Head of caudate nucleus (tissue), 42 donors: ENCODE measurements around the gene PNMA6E.

Experiments used
- DNase-seq, 42 donors: peaks; one replicate each; pipeline versions ENCODE4 v3.0.0 to v3.0.0-alpha.2; 2020 to 2021; ENCODE audit warnings: mixed read lengths in 7 of 42
- intact Hi-C: fragments of 100-400 bp; cut with DNase I; formaldehyde crosslinking; loops from one replicate; pipeline ENCODE4 v1.15.0; 2022

PNMA6E gene

GRCh38 chrX:153372949-153373348, 28.2 kb downstream of the PNMA6E start:
- intact Hi-C loops, result no loop called here
- no peak for DNase-seq

- intact Hi-C loops, result no loop called here
Measured at GRCh38 chrX:153371256-153371655, 29.9 kb downstream of the PNMA6E start.

GRCh38 chrX:153370293-153371055, 30.7 kb downstream of the PNMA6E start:
- no peak for DNase-seq
- intact Hi-C loops, result no loop called here

More at GRCh38 chrX:153371256-153371655, 29.9 kb downstream of the PNMA6E start:
- no peak for DNase-seq

GRCh38 chrX:153366878-153367538, 34.1 kb downstream of the PNMA6E start:
- DNase-seq, result no peak
- intact Hi-C loops, result no loop called here

- intact Hi-C loops, result no loop called here
- no peak for DNase-seq
Measured at GRCh38 chrX:153366119-153366518, 35.0 kb downstream of the PNMA6E start.

- intact Hi-C loops, result no loop called here
- DNase-seq, result no peak
Measured at GRCh38 chrX:153365670-153366069, 35.5 kb downstream of the PNMA6E start.

- intact Hi-C loops, result no loop called here
- no peak for DNase-seq
Measured at GRCh38 chrX:153361781-153362397, 39.3 kb downstream of the PNMA6E start.

- intact Hi-C loops, result no loop called here
- no peak for DNase-seq
Measured at GRCh38 chrX:153357877-153358276, 43.3 kb downstream of the PNMA6E start.

GRCh38 chrX:153353416-153353815, 47.7 kb downstream of the PNMA6E start:
- intact Hi-C loops, result no loop called here
- DNase-seq, result no peak

GRCh38 chrX:153352858-153353257, 48.3 kb downstream of the PNMA6E start:
- intact Hi-C loops, result no loop called here
- DNase-seq, result no peak

GRCh38 chrX:153351981-153352380, 49.2 kb downstream of the PNMA6E start:
- no peak for DNase-seq
- intact Hi-C loops, result no loop called here

GRCh38 chrX:153349952-153350351, 51.2 kb downstream of the PNMA6E start:
- intact Hi-C loops, result no loop called here
- no peak for DNase-seq

- intact Hi-C loops, result no loop called here
- DNase-seq, result no peak
Measured at GRCh38 chrX:153348421-153348820, 52.7 kb downstream of the PNMA6E start.

GRCh38 chrX:153347530-153347929, 53.6 kb downstream of the PNMA6E start:
- DNase-seq, result no peak
- intact Hi-C loops, result no loop called here
